ENCODE measurements around the gene C1orf226.

Gene C1orf226

GRCh38 chr1:162364498-162364897, 17.0 kb upstream of the C1orf226 start:
- DNase-seq (ENCODE audit: low spot score), result no peak
- in situ Hi-C loops (cut with MboI; ENCODE audit: low sequenced_read_pairs, unreplicated experiment), result no loop called here
- TF ChIP-seq, protein P1, sequence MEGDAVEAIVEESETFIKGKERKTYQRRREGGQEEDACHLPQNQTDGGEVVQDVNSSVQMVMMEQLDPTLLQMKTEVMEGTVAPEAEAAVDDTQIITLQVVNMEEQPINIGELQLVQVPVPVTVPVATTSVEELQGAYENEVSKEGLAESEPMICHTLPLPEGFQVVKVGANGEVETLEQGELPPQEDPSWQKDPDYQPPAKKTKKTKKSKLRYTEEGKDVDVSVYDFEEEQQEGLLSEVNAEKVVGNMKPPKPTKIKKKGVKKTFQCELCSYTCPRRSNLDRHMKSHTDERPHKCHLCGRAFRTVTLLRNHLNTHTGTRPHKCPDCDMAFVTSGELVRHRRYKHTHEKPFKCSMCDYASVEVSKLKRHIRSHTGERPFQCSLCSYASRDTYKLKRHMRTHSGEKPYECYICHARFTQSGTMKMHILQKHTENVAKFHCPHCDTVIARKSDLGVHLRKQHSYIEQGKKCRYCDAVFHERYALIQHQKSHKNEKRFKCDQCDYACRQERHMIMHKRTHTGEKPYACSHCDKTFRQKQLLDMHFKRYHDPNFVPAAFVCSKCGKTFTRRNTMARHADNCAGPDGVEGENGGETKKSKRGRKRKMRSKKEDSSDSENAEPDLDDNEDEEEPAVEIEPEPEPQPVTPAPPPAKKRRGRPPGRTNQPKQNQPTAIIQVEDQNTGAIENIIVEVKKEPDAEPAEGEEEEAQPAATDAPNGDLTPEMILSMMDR (IDR thresholded peaks at IDR 0.05; ENCODE audit: borderline replicate concordance, control extremely low read depth, extremely low read depth, insufficient read depth, missing control alignments), result no peak

- in situ Hi-C loops (cut with MboI; ENCODE audit: low sequenced_read_pairs, unreplicated experiment), result no loop called here
- TF ChIP-seq, protein P1 (IDR thresholded peaks at IDR 0.05; ENCODE audit: borderline replicate concordance, control extremely low read depth, extremely low read depth, insufficient read depth, missing control alignments), result no peak
- no peak for DNase-seq (ENCODE audit: low spot score)
Observed at GRCh38 chr1:162365284-162366020, 16.1 kb upstream of the C1orf226 start.

DNA sequence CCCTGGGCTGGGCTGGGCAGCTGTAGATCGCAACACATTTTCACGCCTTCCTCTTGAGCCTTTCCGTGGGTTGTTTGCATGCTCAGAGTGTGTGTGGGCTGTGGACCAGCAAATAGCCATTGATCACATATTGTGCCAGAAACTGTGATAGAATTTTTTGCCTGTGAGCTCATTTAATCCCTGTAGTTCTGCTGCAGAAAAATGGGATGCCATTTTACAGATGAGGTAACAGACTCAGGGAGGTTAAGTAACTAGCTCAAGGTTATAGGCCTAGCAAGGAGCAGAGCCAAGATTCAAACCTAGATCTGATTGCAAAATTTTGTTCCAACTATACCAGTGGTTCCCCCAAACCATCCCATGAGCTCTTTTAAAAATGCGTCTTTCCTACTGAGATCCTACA, 15.4 kb upstream of the C1orf226 start:
- TF ChIP-seq, protein P1 (IDR thresholded peaks at IDR 0.05; ENCODE audit: borderline replicate concordance, control extremely low read depth, extremely low read depth, insufficient read depth, missing control alignments), result no peak
- in situ Hi-C loops (cut with MboI; ENCODE audit: low sequenced_read_pairs, unreplicated experiment), result no loop called here
- DNase-seq (ENCODE audit: low spot score), result no peak

- in situ Hi-C loops (cut with MboI; ENCODE audit: low sequenced_read_pairs, unreplicated experiment), result no loop called here
- TF ChIP-seq, protein P1 (IDR thresholded peaks at IDR 0.05; ENCODE audit: borderline replicate concordance, control extremely low read depth, extremely low read depth, insufficient read depth, missing control alignments), result no peak
- no peak for DNase-seq (ENCODE audit: low spot score)
Observed at GRCh38 chr1:162366671-162367070, 14.9 kb upstream of the C1orf226 start.

DNA sequence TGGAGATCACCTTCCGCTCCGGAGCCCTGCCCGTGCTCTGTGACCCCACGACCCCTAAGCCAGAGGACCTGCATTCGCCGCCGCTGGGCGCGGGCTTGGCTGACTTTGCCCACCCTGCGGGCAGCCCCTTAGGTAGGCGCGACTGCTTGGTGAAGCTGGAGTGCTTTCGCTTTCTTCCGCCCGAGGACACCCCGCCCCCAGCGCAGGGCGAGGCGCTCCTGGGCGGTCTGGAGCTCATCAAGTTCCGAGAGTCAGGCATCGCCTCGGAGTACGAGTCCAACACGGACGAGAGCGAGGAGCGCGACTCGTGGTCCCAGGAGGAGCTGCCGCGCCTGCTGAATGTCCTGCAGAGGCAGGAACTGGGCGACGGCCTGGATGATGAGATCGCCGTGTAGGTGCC, 14.5 kb upstream of the C1orf226 start:
- in situ Hi-C loops (cut with MboI; ENCODE audit: low sequenced_read_pairs, unreplicated experiment), result no loop called here
- DNase-seq (ENCODE audit: low spot score), result no peak

GRCh38 chr1:162367772-162368171, 13.8 kb upstream of the C1orf226 start:
- TF ChIP-seq, protein P1 (IDR thresholded peaks at IDR 0.05; ENCODE audit: borderline replicate concordance, control extremely low read depth, extremely low read depth, insufficient read depth, missing control alignments), result no peak
- in situ Hi-C loops (cut with MboI; ENCODE audit: low sequenced_read_pairs, unreplicated experiment), result no loop called here
- DNase-seq (ENCODE audit: low spot score), result no peak

More for the DNA sequence above, 14.5 kb upstream of the C1orf226 start:
- TF ChIP-seq, protein P1 (IDR thresholded peaks at IDR 0.05; ENCODE audit: borderline replicate concordance, control extremely low read depth, extremely low read depth, insufficient read depth, missing control alignments), result no peak

All from GM13976 (cell line).